GM13976 (cell line): ENCODE measurements around the gene WNT8A.

Experiments
- DNase-seq: peaks from one replicate; pipeline ENCODE4 v3.0.0; 2012; ENCODE audit warnings: low spot score
- in situ Hi-C: fragments of 300-500 bp; cut with MboI; formaldehyde crosslinking; loops from one replicate; pipeline ENCODE4 v1.12.0; 2022; ENCODE audit warnings: low sequenced_read_pairs, mixed read lengths, inconsistent platforms; ENCODE audit not compliant: unreplicated experiment
- TF ChIP-seq, protein P1 (sequence below): IDR thresholded peaks from 2 replicates; pipeline ENCODE4 v1.5.1; 2012; ENCODE audit warnings: borderline replicate concordance, mild to moderate bottlenecking; ENCODE audit not compliant: insufficient read depth; ENCODE audit errors: extremely low read depth, missing control alignments, control extremely low read depth

Gene WNT8A

GRCh38 chr5:138140268-138140667 lies 56.4 kb downstream of the WNT8A start:
- TF ChIP-seq, protein P1, sequence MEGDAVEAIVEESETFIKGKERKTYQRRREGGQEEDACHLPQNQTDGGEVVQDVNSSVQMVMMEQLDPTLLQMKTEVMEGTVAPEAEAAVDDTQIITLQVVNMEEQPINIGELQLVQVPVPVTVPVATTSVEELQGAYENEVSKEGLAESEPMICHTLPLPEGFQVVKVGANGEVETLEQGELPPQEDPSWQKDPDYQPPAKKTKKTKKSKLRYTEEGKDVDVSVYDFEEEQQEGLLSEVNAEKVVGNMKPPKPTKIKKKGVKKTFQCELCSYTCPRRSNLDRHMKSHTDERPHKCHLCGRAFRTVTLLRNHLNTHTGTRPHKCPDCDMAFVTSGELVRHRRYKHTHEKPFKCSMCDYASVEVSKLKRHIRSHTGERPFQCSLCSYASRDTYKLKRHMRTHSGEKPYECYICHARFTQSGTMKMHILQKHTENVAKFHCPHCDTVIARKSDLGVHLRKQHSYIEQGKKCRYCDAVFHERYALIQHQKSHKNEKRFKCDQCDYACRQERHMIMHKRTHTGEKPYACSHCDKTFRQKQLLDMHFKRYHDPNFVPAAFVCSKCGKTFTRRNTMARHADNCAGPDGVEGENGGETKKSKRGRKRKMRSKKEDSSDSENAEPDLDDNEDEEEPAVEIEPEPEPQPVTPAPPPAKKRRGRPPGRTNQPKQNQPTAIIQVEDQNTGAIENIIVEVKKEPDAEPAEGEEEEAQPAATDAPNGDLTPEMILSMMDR: no peak
- DNase-seq: no peak
- in situ Hi-C loops: no loop called here
